Measurements from ENCODE around the gene EME2. TPM values are rescaled to one million over a fixed set of nuclear protein-coding genes. Genes with fewer than 3 reads are reported as not detected.

Gene EME2
- total RNA-seq, 2 experiments from 2014 or later, result 15.5 to 15.6 TPM

GRCh38 chr16:1727651-1728624, 44.7 kb upstream of the EME2 start:
- DNase-seq, result no peak
- peaks cover 8% of the 10 kb centered on the region for H3K4me1 Mint-ChIP-seq (ENCODE audit: low read depth)
- no peak overlapping the region for H3K27ac Mint-ChIP-seq
- peaks cover 7% of the 10 kb centered on the region for H3K36me3 Mint-ChIP-seq (ENCODE audit: low read depth)
- CTCF ChIA-PET, result interaction anchor here (0.5 to 1.3 kb wide), 2 partner anchors 9 to 22 kb away, joined by 3 to 4 read pairs; no protein-coding TSS in a partner anchor
- no peak for ATAC-seq
- no peak overlapping the region for H3K4me3 Mint-ChIP-seq
- TF ChIP-seq CTCF (IDR thresholded peaks at IDR 0.05), result no peak
- no peaks in the 10 kb centered on the region for H3K9me3 Mint-ChIP-seq
- intact Hi-C loops (cut with micrococcal nuclease), result no loop called here
- no peaks in the 10 kb centered on the region for H3K27me3 Mint-ChIP-seq
- POLR2A ChIA-PET, result interaction anchor here (0.6 to 0.9 kb wide), 2 partner anchors 22 to 217 kb away, joined by 3 to 4 read pairs; partner anchors contain the start of gene MAPK8IP3

- Mint-ChIP-seq H3K27me3 (no peaks in the 10 kb centered on the region), H3K4me3 (no peak overlapping the region), H3K36me3 (ENCODE audit: low read depth) (peaks cover 7% of the 10 kb centered on the region), H3K27ac (no peak overlapping the region), H3K9me3 (no peaks in the 10 kb centered on the region), H3K4me1 (ENCODE audit: low read depth) (no peaks in the 10 kb centered on the region)
- ChIA-PET CTCF (interaction anchor here (1.3 kb wide), 1 partner anchor 23 kb away, joined by 4 read pairs; no protein-coding TSS in a partner anchor), POLR2A (interaction anchor here (0.6 kb wide), 1 partner anchor 218 kb away, joined by 3 read pairs; no protein-coding TSS in a partner anchor)
- TF ChIP-seq CTCF (IDR thresholded peaks at IDR 0.05), result no peak
- DNase-seq, result no peak
- intact Hi-C loops (cut with micrococcal nuclease), result no loop called here
- no peak for ATAC-seq
Measured at GRCh38 chr16:1729026-1729425, 43.6 kb upstream of the EME2 start.

GRCh38 chr16:1729445-1729844, 43.2 kb upstream of the EME2 start:
- ATAC-seq (no peak), DNase-seq (no peak)
- Mint-ChIP-seq H3K27me3 (no peaks in the 10 kb centered on the region), H3K4me3 (no peak overlapping the region), H3K9me3 (no peaks in the 10 kb centered on the region), H3K27ac (no peak overlapping the region), H3K36me3 (ENCODE audit: low read depth) (peaks cover 7% of the 10 kb centered on the region), H3K4me1 (ENCODE audit: low read depth) (no peaks in the 10 kb centered on the region)
- CTCF ChIA-PET, result interaction anchor here (1.2 kb wide), 1 partner anchor 23 kb away, joined by 3 read pairs; the partner anchor contains the start of gene MAPK8IP3
- intact Hi-C loops (cut with micrococcal nuclease), result no loop called here
- POLR2A ChIA-PET, result no interaction called here
- no peak for TF ChIP-seq CTCF (IDR thresholded peaks at IDR 0.05)

- ChIA-PET CTCF (no interaction called here), POLR2A (no interaction called here)
- H3K4me3 Mint-ChIP-seq, result no peak overlapping the region
- H3K27ac Mint-ChIP-seq, result no peak overlapping the region
- H3K4me1 Mint-ChIP-seq (ENCODE audit: low read depth), result no peaks in the 10 kb centered on the region
- no peaks in the 10 kb centered on the region for H3K27me3 Mint-ChIP-seq
- peaks cover 7% of the 10 kb centered on the region for H3K36me3 Mint-ChIP-seq (ENCODE audit: low read depth)
- H3K9me3 Mint-ChIP-seq, result no peaks in the 10 kb centered on the region
- DNase-seq, result no peak
- no peak for ATAC-seq
- no peak for TF ChIP-seq CTCF (IDR thresholded peaks at IDR 0.05)
- intact Hi-C loops (cut with micrococcal nuclease), result no loop called here
Measured at GRCh38 chr16:1731073-1731472, 41.5 kb upstream of the EME2 start.

- Mint-ChIP-seq H3K27me3 (no peaks in the 10 kb centered on the region), H3K36me3 (ENCODE audit: low read depth) (peaks cover 7% of the 10 kb centered on the region), H3K4me3 (no peak overlapping the region), H3K4me1 (ENCODE audit: low read depth) (no peaks in the 10 kb centered on the region), H3K9me3 (no peaks in the 10 kb centered on the region), H3K27ac (no peak overlapping the region)
- ATAC-seq (no peak), DNase-seq (no peak)
- no peak for TF ChIP-seq CTCF (IDR thresholded peaks at IDR 0.05)
- ChIA-PET POLR2A (no interaction called here), CTCF (no interaction called here)
- intact Hi-C loops (cut with micrococcal nuclease), result no loop called here
Measured at GRCh38 chr16:1731603-1732002, 41.0 kb upstream of the EME2 start.
